Fibroblast of skin of right quadriceps (primary cell): ENCODE data around the gene TBC1D19.
"Not testable (repeated sequence)": the region's sequence is repeated elsewhere in the genome, so short reads cannot be mapped to it uniquely, and the experiment has no call there.

Experiments used
- DNase-seq: peaks from one replicate; pipeline ENCODE4 v3.0.0-alpha.2; 2013

The TBC1D19 gene

DNA sequence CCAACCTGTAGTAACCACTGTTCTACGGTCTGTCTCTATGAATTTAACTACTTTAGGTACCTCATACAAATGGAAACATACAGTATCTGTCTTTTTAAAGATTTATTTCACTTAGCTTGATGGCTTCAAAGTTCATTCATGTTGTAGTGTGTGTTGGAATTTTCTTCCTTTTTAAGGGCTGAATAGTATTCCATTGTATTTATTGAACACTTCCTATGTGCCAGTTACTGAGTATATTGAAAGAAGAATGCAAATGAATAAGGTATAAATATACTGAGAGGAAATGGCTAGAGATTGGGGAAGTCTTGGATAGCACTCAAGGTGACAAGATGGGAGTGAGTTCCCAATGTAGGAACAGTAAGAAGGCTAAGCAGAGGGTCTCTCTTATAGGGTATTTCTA is 17.3 kb downstream of the TBC1D19 start:
- DNase-seq, result no peak

DNA sequence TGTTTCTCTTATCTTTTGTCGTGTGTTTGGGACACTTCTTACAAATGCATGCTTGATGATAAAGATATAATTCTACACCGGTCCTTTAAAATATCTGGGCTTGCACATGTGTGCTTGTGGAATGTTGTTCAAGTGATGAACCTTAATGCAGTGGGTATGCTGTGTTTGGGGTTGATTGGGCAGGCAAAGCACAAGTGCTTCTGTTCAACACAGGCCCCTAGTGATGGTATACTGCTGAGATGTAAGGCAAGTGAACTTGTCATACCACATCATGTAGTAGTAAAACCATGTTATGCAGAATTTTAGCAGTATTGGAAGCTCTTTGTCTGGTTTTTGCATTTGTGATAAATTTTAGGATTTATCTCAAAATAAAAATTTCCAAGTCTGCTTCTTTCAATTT is 23.9 kb downstream of the TBC1D19 start:
- DNase-seq, result no peak

DNA sequence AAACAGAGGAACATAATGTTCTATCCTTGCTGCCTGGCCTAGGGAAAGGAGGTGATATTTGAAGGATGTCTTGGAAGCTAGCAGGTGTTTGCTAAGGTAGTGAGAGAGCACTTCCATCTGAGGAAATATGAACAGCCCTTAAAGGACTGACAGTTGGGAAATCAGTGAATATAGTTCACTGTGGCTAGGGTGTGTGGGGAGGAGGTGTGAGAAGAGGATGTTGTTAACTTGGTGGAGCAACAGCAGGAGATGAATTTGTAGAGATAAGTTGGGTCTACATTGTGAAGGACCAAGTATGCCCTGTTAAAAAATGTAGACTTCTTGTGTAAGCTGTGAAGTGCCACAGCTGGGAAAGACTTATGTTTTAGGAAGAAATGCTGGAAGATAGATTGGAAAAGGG is 25.5 kb downstream of the TBC1D19 start:
- no peak for DNase-seq

DNA sequence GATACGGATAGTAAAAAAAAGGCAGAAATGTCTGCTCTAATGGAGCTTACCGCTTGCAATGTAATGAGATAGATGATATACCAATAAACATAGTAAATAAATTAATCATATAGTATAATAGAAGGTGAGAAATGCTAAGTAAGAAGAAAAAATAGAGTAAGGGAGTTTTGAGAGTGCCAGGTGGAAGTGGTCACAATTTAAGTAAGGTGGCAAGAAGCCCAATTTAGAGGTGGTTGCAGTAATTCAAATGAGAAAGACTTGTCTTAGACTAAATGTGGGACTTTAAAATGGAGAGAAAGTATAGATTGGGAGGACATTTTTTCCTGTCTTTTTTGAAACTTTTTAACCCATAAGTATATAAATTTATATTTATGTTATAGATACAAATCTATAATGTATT is 26.0 kb downstream of the TBC1D19 start:
- no peak for DNase-seq

DNA sequence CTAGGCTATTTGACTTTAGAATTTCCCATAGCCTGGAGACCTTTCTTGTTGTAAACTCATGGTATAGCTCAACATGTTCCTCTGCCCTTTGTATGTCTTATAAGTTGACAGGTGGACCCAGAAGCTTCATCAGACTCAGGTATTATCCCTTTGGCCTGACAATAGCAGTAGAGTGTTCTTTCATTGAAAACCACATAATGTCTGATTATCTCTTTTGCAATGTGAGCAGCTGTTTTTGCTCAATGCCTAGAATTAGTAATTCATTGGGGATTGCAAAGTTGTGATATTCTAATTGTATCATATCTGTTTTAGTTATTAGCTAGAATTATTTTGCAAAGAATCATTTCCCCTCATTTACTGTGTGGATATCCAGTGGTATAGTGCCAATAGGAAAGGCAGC is 27.5 kb downstream of the TBC1D19 start:
- DNase-seq, result no peak

DNA sequence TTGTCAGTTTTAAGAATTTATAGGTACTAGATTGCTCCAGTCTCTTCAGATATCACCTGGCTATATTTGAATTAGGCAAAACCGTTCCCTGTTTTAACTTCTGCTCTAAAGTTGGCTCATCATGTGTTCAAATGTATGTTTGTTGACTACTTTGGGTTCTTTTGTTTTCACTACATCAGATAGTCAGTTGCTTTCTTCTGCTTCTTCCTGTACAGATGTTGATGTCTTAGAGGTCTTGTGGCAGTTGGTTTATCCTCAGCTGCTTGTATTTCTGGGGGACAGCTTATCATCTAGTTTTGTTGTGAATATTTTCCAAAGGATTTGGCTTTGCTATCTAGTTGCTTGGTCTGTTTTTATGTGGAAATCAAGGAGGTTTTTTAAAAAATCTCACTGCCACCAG is 28.0 kb downstream of the TBC1D19 start:
- DNase-seq, result no peak

DNA sequence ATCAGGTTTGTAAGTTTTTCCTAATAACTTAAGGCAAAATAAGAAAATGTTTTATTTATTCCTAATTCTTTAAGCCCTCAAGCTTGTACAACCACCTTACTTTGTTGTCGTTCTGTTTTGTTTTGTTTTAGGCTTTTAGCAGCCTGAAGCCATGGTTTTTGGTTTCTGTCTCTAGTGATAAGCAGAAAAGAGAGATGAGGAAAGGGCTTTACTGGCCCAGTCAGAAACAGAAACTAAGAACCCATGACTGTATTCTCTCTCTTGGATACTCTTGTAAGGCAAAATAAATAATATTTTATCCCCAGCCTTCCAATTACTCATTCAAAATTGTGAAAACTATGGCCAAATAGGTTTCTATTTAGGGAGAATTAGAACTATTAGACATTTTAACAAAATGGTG is 29.4 kb downstream of the TBC1D19 start:
- no peak for DNase-seq

DNA sequence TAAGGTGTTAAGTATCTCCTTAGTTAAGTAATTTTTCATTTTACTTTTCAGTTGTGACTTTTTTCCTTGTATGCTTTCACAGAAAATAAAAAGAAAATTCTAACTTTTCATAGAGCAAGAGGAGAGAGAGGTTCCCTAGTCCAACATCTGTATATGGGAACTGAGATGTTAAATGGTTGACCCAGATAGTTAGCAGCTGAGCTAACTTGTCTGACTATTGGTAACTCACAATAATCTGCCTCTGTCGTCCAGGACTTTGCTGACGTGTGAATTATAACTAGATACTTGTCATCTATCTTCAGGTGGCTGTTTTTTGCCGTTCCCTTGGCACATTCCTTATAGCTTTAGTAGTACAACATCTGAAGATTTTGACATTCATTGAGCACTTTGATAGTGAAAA is 29.9 kb downstream of the TBC1D19 start:
- no peak for DNase-seq

DNA sequence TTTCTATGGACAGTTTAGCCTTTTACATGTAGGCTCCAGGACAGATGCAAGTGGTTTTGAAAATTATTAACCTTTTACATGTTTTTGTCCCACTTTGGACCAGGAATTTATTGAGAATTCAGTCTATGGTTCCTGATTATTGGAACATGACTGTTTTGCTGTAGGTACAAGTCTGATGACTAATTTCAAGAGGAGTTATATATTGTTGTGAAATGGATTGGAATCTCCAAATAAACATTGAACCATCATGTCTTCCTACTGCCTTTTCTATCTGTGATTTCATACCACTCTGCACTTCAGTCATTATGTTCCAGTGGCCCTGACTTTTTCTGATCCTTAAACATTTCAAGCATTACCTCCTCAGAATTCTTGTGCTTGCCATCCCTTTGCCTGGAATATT is 35.9 kb downstream of the TBC1D19 start:
- DNase-seq, result peak; percentile 30

DNA sequence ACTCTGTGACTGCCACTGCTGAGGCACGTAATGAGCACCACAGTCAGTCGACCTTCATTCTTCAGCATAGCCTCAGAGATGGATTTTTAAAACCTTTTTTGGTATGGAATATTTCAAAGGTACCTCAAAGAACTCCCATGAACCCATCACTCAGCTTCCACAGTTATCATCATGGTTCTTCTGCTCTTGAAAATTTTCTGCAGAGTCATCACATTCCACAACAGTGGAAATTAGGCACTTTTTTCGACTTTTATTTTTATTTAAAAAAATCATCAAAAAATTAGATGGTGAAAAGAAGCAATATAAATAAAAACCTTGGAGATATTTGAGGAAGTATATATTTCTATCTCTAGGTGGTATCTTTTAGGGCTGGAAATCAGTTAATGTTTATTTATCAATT is 37.5 kb downstream of the TBC1D19 start:
- no peak for DNase-seq

DNA sequence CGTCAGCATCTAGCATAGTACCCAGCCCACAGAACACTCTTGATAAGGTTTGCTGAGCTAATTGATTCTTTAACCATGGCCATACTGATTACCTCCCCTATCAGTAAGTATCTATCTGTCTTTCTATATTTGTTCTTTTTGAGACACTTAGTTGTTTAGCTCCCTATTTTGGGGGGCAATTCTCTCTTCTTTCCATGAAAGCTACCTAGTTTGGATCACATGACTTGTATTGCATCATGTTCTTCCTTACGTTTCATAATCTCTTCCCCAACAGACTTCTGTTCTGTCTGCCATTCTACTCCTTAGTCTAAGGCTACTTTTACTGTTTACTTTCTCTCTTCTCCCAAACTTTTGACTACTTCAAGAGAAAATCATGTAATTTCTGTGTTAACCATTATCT is 39.0 kb downstream of the TBC1D19 start:
- DNase-seq, result no peak

DNA sequence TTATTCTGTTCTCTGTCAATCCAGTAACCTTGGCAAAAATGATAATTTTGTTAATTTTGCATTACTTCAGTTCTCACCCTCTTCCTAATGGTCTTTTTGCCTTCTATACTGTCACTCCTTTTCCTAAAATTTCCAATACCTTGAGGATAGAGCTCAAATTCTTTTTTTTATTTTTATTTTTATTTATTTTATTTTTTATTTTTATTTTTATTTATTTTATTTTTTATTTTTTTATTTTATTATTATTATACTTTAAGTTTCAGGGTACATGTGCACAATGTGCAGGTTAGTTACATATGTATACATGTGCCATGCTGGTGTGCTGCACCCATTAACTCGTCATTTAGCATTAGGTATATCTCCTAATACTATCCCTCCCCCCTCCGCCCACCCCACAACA is 42.8 kb downstream of the TBC1D19 start:
- not testable (repeated sequence) for DNase-seq

DNA sequence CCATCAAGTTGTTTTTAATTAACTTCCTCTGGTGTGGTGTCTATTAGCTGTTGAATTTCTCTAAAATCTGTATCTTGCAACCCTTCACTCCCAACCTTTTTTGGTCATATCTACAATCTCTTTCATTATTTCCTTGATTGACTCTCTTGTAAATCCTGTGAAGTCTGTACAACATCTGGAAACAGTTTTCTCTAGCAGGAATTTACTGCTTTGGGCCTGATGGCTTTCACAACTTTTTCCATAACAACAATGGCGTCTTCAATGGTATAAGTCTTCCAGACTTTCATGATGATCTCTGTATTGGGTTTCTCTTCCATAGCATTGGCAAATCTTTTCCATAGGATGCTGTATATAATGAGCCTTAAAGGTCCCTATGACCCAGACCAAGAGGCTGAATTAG is 49.0 kb downstream of the TBC1D19 start:
- peak; percentile 19 for DNase-seq

DNA sequence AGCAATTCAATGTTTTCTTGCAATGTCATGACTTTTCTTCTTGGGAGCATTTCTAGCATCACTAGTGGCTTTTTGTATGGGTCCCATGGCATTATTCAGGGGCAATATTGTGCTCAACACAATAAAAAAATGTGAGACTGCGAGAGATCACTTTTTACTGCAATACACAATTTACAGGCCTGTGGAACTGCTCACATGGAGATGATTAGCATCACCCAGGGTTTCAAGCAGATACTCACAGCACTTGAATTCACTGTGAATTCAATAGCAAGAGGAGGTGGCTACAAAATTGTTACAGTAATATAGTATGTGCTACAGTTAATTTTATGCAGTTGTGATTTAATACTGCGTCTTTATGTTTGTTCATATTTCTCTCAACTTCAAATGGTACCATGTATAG is 50.4 kb downstream of the TBC1D19 start:
- DNase-seq, result no peak

DNA sequence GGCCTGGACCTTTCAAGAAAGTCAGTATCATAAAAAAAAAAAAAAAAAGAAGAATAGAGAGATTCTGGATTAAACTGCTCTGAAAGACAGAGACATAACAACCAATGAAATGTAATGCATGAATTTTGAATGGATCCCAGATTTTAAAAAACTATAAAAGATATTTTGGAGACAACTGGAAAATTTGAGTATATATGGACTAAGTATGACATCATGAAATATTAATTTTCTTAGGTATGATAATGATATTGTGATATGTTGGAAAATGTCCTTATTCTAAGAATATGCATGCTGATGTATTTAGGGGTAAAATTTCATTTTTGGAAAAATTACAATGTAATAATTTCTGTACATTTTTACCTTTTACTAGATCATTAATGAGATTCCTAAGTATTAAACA is 52.6 kb downstream of the TBC1D19 start:
- no peak for DNase-seq

DNA sequence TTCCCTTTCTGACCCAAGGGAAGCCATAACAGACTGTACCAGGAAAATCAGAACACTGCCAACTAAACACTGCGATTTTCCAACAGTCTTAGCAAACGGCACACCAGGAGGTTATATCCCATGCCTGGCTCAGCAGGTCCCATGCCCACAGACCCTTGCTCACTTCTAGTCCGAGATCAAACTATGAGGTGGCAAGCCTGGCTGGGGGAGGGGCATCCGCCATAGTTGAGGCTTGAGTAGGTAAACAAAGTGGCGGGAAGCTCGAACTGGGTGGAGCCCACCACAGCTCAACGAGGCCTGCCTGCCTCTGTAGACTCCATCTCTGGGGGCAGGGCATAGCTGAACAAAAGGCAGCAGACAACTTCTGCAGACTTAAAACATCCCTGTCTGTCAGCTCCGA is 56.8 kb downstream of the TBC1D19 start:
- DNase-seq, result not testable (repeated sequence)

DNA sequence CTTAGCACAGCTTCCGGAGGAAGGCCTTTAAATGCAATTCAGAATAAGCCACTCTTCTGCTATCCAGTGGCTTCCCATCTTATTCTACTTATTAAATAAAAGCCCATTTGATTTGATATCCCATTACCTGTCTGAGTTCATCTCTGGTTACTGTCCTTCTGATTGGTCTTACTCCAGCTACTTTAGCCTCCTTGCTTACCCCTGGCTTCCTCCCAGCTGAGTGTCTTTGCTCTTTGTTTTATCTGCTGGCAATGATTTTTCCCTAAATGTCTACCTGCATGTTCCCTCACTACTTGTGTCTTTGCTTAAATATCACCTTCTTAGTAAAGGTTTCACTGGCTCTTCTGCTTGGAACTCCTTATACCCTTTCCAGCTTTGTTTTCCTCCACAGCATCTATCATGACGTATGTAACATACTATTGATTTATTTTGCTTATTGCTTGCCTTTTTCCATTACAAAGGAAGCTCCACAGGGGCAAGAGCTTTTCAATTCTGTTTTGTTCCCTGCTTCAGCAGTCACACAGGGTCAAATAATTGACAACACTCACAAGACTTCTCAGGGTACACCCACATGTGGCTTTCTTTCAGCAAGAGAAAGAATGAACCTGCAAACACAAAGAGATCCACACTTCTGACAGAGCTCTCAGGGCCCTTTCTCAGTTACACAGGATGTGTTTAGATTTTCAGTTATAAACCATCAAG is 63.8 kb downstream of the TBC1D19 start:
- DNase-seq, result no peak

DNA sequence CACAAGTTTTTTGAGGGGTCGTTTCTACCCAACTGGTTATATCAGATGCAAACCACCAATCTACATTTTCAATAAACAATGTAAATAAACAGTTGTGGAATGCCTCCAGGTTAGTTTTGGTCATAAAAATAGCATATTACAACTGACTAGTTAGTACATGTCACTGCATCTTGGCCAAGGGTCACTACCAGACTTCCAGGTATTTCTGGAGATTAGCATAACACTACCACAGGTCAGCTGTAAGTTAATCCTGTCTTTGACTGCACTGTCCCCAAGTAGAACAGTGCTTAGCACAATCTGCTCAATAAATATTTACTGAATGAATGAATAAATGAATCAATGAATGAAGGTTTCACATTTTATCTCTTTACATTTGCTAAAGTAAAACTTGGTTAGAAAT is 64.4 kb downstream of the TBC1D19 start:
- DNase-seq, result no peak

DNA sequence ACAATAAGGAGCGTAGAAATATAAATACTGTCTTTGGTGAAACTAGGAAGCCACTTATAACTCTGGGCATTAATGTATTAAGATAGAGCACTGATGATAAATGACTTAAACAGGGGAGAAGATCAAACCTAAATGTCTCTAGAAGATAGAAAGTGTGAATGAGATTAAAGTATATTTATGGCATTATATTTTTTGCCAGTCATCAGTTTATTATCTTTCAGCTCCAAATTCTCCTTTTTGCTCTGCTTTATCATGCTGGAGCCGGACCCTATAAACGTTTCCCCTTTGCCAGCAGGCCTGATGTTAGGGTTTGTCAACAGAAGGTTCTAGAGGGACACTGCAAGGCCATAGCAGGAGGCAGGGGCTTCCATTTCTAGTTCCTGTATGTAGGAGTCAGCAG is 76.4 kb downstream of the TBC1D19 start:
- DNase-seq, result no peak

DNA sequence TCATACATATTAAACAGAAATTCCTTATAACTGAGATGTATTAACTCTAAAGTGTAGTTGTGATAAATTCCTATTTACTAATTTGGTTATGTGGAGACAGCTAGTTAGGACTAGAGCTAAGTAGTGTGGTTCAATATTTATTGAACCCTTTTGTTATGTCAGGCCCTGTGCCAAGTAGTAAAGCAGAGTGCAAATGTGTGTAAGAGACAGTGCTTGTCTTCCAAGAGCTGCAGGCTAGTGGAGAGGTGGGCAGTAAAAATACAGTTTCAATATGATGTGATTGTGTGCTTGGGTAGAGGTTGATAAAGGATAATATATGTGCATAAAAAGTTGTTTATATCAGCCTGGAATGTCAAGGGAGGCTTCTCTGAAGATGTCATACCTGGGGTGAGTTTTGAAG is 80.0 kb downstream of the TBC1D19 start:
- DNase-seq, result no peak

DNA sequence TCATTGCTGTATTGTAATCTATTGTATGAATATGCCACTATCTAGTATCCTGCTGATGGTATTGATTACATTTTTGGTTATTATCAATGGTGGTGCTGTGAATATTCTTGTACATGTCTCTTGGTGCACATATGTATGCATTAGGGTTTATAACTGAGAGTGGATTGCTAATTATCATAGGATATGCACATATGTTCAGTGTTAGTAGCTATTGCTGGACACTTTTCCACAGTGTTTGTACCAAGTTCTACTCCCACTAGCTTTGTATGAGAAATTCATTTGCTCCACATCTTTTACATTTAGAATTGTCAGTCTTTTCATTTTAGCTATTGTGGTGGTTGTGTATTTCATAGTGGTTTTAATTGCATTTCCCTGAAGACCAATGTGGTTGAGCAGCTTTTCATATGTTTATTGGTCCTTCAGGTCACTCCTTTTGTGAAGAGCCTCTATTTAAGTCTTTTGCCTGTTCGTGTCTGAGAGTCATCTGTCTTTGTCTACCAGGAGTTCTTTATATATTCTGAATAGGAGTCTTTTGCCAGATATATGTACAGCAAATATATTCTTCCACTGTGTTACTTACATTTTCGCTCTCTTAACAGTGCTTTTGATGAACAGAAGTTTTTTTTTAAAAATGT is 87.1 kb downstream of the TBC1D19 start:
- DNase-seq, result no peak

DNA sequence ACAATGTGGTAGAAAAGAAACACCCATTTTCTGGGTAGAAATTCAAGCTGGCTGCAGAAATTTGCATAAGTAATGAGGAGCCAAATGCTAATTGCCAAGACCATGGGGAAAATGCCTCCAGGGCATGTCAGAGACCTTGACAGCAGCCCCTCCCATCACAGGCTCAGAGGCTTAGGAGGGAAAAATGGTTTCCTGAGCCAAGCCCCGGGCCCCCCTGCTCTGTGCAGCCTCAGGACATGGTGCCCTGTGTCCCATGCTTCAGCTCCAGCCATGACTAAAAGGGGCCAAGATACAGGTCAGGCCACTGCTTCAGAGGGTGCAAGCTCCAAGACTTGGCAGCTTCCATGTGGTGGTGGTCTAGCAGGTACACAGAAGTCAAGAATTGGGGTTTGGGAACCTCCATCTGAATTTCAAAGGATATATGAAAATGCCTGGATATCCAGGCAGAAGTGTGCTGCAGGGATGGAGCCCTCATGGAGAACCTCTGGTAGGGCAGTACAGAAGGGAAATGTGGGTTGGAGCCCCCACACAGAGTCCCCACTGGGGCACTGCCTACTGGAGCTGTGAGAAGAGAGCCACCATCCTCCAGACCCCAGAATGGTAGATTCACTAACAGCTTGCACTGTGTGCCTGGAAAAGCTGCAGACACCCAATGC is 95.3 kb downstream of the TBC1D19 start:
- DNase-seq, result not testable (repeated sequence)

DNA sequence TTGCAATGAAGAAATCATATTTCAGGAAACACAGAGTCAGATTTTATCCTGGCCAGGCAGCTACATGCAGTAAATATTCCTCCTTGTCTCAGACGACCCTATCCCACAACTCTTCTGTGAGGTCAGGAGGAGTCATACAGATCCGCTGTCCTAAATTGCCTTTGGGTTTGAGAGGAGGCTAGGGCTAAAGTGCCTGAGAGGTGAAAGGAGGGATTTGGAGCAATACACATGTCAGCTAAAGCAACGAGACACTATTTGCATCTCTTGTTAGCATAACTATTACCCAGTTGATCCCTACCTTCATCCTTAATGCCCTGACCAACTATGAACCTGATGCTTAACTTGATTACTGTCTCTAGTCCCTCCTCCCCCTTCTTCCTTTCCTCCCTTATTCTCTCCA is 98.6 kb downstream of the TBC1D19 start:
- no peak for DNase-seq

DNA sequence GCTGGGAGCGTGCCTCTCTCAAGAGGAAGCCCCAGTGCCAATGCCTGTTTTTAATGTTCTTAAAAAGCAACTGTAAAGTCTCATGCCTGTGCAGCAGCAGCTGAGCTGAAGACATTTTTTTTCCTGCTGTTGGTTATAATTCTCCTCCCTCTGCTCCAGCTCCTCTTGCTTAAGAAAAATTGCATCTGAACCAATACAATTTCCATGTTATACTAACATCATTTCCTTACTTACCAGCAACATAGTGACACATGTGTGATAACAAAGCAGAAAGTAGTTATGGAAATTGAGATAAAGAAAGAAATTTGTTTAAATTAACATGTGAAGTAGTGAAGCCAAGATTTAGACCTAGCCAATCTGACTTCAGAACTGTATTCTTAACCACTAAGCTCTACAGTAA is 101.4 kb downstream of the TBC1D19 start:
- DNase-seq, result no peak

DNA sequence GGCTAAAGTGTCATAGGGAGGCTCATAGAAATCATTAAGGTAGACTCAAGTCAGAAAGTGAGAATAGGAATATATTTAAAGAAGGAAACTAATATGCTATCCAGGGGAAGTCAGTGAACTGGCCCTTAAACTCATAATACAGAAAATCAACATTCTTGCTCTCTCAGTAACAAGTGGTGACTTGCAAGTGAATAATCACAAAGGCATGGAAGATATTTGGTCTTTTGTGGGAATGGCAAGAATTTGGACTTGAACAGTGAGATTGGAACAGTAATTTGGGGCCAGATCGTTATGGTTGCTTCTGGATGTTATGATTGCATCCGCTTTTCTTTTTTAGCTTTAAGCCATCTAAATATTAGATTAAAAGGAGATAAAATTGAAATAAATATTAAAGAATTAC is 103.8 kb downstream of the TBC1D19 start:
- DNase-seq, result peak; percentile 85
